GM06990 (cell line): Measurements from ENCODE around the gene TEKT5.
"Not testable (repeated sequence)": the region's sequence is repeated elsewhere in the genome, so short reads cannot be mapped to it uniquely, and the experiment has no call there.

Experiments
- DNase-seq: peaks from one replicate; pipeline ENCODE4 v3.0.0-alpha.2; 2011; ENCODE audit not compliant: insufficient read length; ENCODE audit errors: extremely low read depth
- H3K27me3 ChIP-seq: replicated peaks from 2 replicates; pipeline ENCODE4 v1.6.0; 2011; ENCODE audit warnings: low read length; ENCODE audit not compliant: control insufficient read depth, insufficient read depth
- H3K36me3 ChIP-seq: 2 replicates; pipeline ENCODE4 v1.5.1; 2011; ENCODE audit warnings: low read length; ENCODE audit not compliant: control insufficient read depth, insufficient read depth
- H3K4me3 ChIP-seq: replicated peaks from 2 replicates; pipeline ENCODE4 v1.5.1; 2011; ENCODE audit warnings: low read depth, mild to moderate bottlenecking, control low read depth, low read length
- CTCF ChIP-seq: IDR thresholded peaks from 2 replicates; pipeline ENCODE4 v1.5.1; 2011; ENCODE audit warnings: low read length, control low read depth, mild to moderate bottlenecking, inconsistent platforms; ENCODE audit not compliant: insufficient read depth, poor library complexity, severe bottlenecking

TEKT5 gene

GRCh38 chr16:10635365-10636021 is 59.2 kb downstream of the TEKT5 start:
- Histone ChIP-seq H3K4me3 (no peak overlapping the region), H3K36me3 (no peaks in the 10 kb centered on the region), H3K27me3 (no peaks in the 10 kb centered on the region; the same call in none of the 2 replicates)
- TF ChIP-seq CTCF = no peak
- no peak for DNase-seq

GRCh38 chr16:10633429-10633828 is 61.3 kb downstream of the TEKT5 start:
- not testable (repeated sequence) for H3K4me3 ChIP-seq, DNase-seq, H3K36me3 ChIP-seq, H3K27me3 ChIP-seq

- TF ChIP-seq CTCF = no peak
- H3K4me3 ChIP-seq = no peak overlapping the region
- no peaks in the 10 kb centered on the region for H3K36me3 ChIP-seq
- H3K27me3 ChIP-seq = no peaks in the 10 kb centered on the region; the same call in 1 of the 2 replicates
- DNase-seq = no peak
Measured at GRCh38 chr16:10631886-10632285, 62.8 kb downstream of the TEKT5 start.

- no peak overlapping the region for H3K4me3 ChIP-seq
- DNase-seq = no peak
- H3K27me3 ChIP-seq = no peaks in the 10 kb centered on the region; the same call in 1 of the 2 replicates
- no peaks in the 10 kb centered on the region for H3K36me3 ChIP-seq
- TF ChIP-seq CTCF = no peak
Measured at GRCh38 chr16:10629592-10629963, 65.2 kb downstream of the TEKT5 start.

- no peak for TF ChIP-seq CTCF
- no peak for DNase-seq
- H3K36me3 ChIP-seq = no peaks in the 10 kb centered on the region
- no peaks in the 10 kb centered on the region; the same call in 1 of the 2 replicates for H3K27me3 ChIP-seq
- H3K4me3 ChIP-seq = no peak overlapping the region
Measured at GRCh38 chr16:10625595-10626357, 69.0 kb downstream of the TEKT5 start.

- no peak for TF ChIP-seq CTCF
- Histone ChIP-seq H3K27me3 (no peaks in the 10 kb centered on the region; the same call in 1 of the 2 replicates), H3K4me3 (no peak overlapping the region), H3K36me3 (no peaks in the 10 kb centered on the region)
- no peak for DNase-seq
Measured at GRCh38 chr16:10624527-10624926, 70.2 kb downstream of the TEKT5 start.
